ENCODE results near the gene ECSCR. TPM values are rescaled to one million over a fixed set of nuclear protein-coding genes. Genes with fewer than 3 reads are reported as not detected.
"Not testable (repeated sequence)": the region's sequence is repeated elsewhere in the genome, so short reads cannot be mapped to it uniquely, and the experiment has no call there.

The ECSCR gene
- total RNA-seq (10 to 100 TPM in 3 of 7 donors, 1 to 10 TPM in 4; 4.4 to 17.5 (median 7.2) TPM), polyA plus RNA-seq (10 to 100 TPM; 32.8 to 43.5 TPM)
- long read RNA-seq, donor 1, partial matches to known transcripts, result 0 of 2 reads
- long read RNA-seq, donor 1, other reads (novel, unspliced or antisense), result 0 of 2 reads
- long read RNA-seq, donor 2, partial matches to known transcripts, result 0 of 2 reads
- long read RNA-seq, donor 2, other reads (novel, unspliced or antisense), result 0 of 2 reads
- long read RNA-seq, donor 3, transcript ECSCR-201 (10 exons, 1,035 nt), result major isoform, 5 of 5 reads
- long read RNA-seq, donor 3, partial matches to known transcripts, result 0 of 5 reads
- long read RNA-seq, donor 3, other reads (novel, unspliced or antisense), result 0 of 5 reads

GRCh38 chr5:139462586-139463276 is at the start of gene ECSCR:
TSS of gene ECSCR (minus strand) at chr5:139462743. CDS start at chr5:139462670, 73 bp downstream.
- intact Hi-C loops (cut with DNase I), result no loop called here
- WGBS, 3 donors, result 78 to 79% (median 78%) methylated on average over 10 of the region's 10 CpGs
- H3K27me3 ChIP-seq, result no peaks in the 10 kb centered on the region
- no peak within 1 kb of the TSS for H3K4me3 ChIP-seq
- TF ChIP-seq EP300 (IDR thresholded peaks at IDR 0.05), result no peak
- no peaks in the 10 kb centered on the region for H3K9me3 ChIP-seq
- H3K27ac ChIP-seq, result no peak within 1 kb of the TSS
- no peaks in the 10 kb centered on the region for H3K4me1 ChIP-seq (ENCODE audit: insufficient read depth)
- no peak for DNase-seq
- no peaks in the 10 kb centered on the region for H3K36me3 ChIP-seq

GRCh38 chr5:139504722-139505121 is 42.2 kb upstream of the ECSCR start:
- 80 to 84% (median 82%) methylated on average over 5 of the region's 5 CpGs for WGBS, 3 donors
- H3K27me3 ChIP-seq; DNase-seq; H3K9me3 ChIP-seq; H3K4me1 ChIP-seq (ENCODE audit: insufficient read depth); H3K36me3 ChIP-seq; H3K4me3 ChIP-seq; H3K27ac ChIP-seq; intact Hi-C loops (cut with DNase I): not testable (repeated sequence)

- DNase-seq; H3K4me3 ChIP-seq; H3K4me1 ChIP-seq (ENCODE audit: insufficient read depth); H3K9me3 ChIP-seq; H3K36me3 ChIP-seq; intact Hi-C loops (cut with DNase I); H3K27me3 ChIP-seq; H3K27ac ChIP-seq: not testable (repeated sequence)
- WGBS, 3 donors, result 80 to 81% (median 80%) methylated on average over 15 of the region's 15 CpGs
These were observed 41.3 kb upstream of the ECSCR start for GRCh38 chr5:139503879-139504278.

GRCh38 chr5:139503036-139503817 is 40.7 kb upstream of the ECSCR start:
- H3K4me3 ChIP-seq; H3K27ac ChIP-seq; DNase-seq; H3K27me3 ChIP-seq; H3K9me3 ChIP-seq; H3K4me1 ChIP-seq (ENCODE audit: insufficient read depth); H3K36me3 ChIP-seq; intact Hi-C loops (cut with DNase I): not testable (repeated sequence)
- WGBS, 3 donors, result 88 to 91% (median 89%) methylated on average over 15 of the region's 15 CpGs

GRCh38 chr5:139501381-139501780 is 38.8 kb upstream of the ECSCR start:
- intact Hi-C loops (cut with DNase I), result no loop called here
- no peak overlapping the region for H3K4me3 ChIP-seq
- H3K27me3 ChIP-seq, result no peaks in the 10 kb centered on the region
- H3K36me3 ChIP-seq, result no peaks in the 10 kb centered on the region
- no peaks in the 10 kb centered on the region for H3K9me3 ChIP-seq
- no peak for DNase-seq
- H3K27ac ChIP-seq, result no peak overlapping the region
- H3K4me1 ChIP-seq (ENCODE audit: insufficient read depth), result no peaks in the 10 kb centered on the region
- TF ChIP-seq POLR2A (IDR thresholded peaks at IDR 0.05), result no peak
- TF ChIP-seq EP300 (IDR thresholded peaks at IDR 0.05), result no peak
- TF ChIP-seq CTCF (IDR thresholded peaks at IDR 0.05), result no peak
- 86 to 92% (median 87%) methylated on average over 4 of the region's 4 CpGs for WGBS, 3 donors

- TF ChIP-seq EP300 (IDR thresholded peaks at IDR 0.05), result no peak
- TF ChIP-seq CTCF (IDR thresholded peaks at IDR 0.05), result no peak
- no peak for TF ChIP-seq POLR2A (IDR thresholded peaks at IDR 0.05)
- Histone ChIP-seq H3K27me3 (no peaks in the 10 kb centered on the region), H3K4me3 (no peak overlapping the region), H3K4me1 (ENCODE audit: insufficient read depth) (no peaks in the 10 kb centered on the region), H3K9me3 (no peaks in the 10 kb centered on the region), H3K36me3 (no peaks in the 10 kb centered on the region), H3K27ac (no peak overlapping the region)
- intact Hi-C loops (cut with DNase I), result no loop called here
- DNase-seq, result no peak
- WGBS, 3 donors, result 89 to 97% (median 91%) methylated on average over 3 of the region's 3 CpGs
These were observed 33.3 kb upstream of the ECSCR start for GRCh38 chr5:139495638-139496435.
